HepG2 (cell line): ENCODE results near the gene ANTXRL. TPM values are rescaled to one million over a fixed set of nuclear protein-coding genes. Genes with fewer than 3 reads are reported as not detected.

Experiments
- ATAC-seq: fragments of 200-7000 bp; cut with Tn5 transposase; 3 replicates; pipeline ENCODE4 v1.9.1; 2020; ENCODE audit warnings: mild to moderate bottlenecking, moderate library complexity
- BruUV-seq: library from RNA; stranded (reverse); fragments of 400-500 nt; replicated peaks from 2 replicates; lab custom pipeline; 2021; lab: Mats Ljungman, UMichigan
- CTCF ChIA-PET: fragments of 300-600 bp; formaldehyde crosslinking; extraction: SDS; loops from one replicate; lab custom pipeline; 2021; ENCODE audit warnings: low total read pairs, inconsistent platforms, low intra/inter-chr PET ratio; lab: Yijun Ruan, JAX
- POLR2A ChIA-PET: fragments of 350-600 bp; sonication (Branson Sonifier 250); formaldehyde crosslinking; loops from one replicate; lab custom pipeline; 2020; ENCODE audit warnings: antibody characterized with exemption, inconsistent platforms; lab: Yijun Ruan, JAX
- DNase-seq: peaks from one replicate; pipeline ENCODE4 v3.0.0-alpha.2; 2015; ENCODE audit warnings: low spot score
- FAIRE-seq: peaks from 3 replicates; lab custom pipeline; 2011; peaks lifted over from hg19 to GRCh38; lab: Jason Lieb, UNC
- H2AFZ ChIP-seq: one replicate; pipeline ENCODE4 v1.6.1; 2011; ENCODE audit warnings: low read length, inconsistent platforms
- H3K27ac ChIP-seq: fragments of 300-600 bp; 3 replicates; pipeline ENCODE4 v1.8.0; 2011; ENCODE audit warnings: mixed run types, mild to moderate bottlenecking, mixed read lengths, low read length, inconsistent platforms; ENCODE audit not compliant: insufficient read depth; ENCODE audit errors: extremely low read length
- H3K27me3 ChIP-seq, 2 experiments: fragments of 200-600 bp in 1 of 2; 2 replicates in 1 of 2; 3 replicates in 1 of 2; pipeline versions ENCODE4 v1.6.0 to v1.8.0; 2011; ENCODE audit warnings: low read length in 2 of 2, mild to moderate bottlenecking in 2 of 2, moderate library complexity in 2 of 2, inconsistent platforms in 1 of 2; ENCODE audit not compliant: insufficient read depth in 2 of 2, control insufficient read depth in 1 of 2
- H3K36me3 ChIP-seq, 2 experiments: fragments of 200-600 bp in 1 of 2; replicated peaks in 1 of 2; 2 replicates in 1 of 2; 3 replicates in 1 of 2; pipeline versions ENCODE4 v1.5.1 to v1.8.0; 2011; ENCODE audit warnings: low read length in 2 of 2, inconsistent platforms in 1 of 2; ENCODE audit not compliant: insufficient read depth in 2 of 2, control insufficient read depth in 1 of 2
- H3K4me1 ChIP-seq: 2 replicates; pipeline ENCODE4 v1.5.1; 2012; ENCODE audit warnings: low read length, inconsistent platforms; ENCODE audit not compliant: insufficient read depth
- H3K4me2 ChIP-seq: 2 replicates; pipeline ENCODE4 v1.6.0; 2011; ENCODE audit warnings: low read depth, low read length, inconsistent platforms
- H3K4me3 ChIP-seq, 3 experiments: fragments of 200-600 bp in 1 of 3; sonication (generic), shearing (Covaris generic) in 1 of 3; replicated peaks in 1 of 3; 2 replicates each; pipeline ENCODE4 v1.5.1; 2011 to 2016; ENCODE audit warnings: low read length in 3 of 3, inconsistent platforms in 2 of 3, low read depth in 2 of 3, mild to moderate bottlenecking in 2 of 3, control low read depth in 1 of 3, mixed read lengths in 1 of 3; ENCODE audit not compliant: insufficient read depth in 1 of 3
- H3K79me2 ChIP-seq: one replicate; pipeline ENCODE4 v1.6.1; 2011; ENCODE audit warnings: low read length, inconsistent platforms; ENCODE audit not compliant: insufficient read depth
- H3K9ac ChIP-seq: 2 replicates; pipeline ENCODE4 v1.6.0; 2011; ENCODE audit warnings: mild to moderate bottlenecking, low read depth, low read length, inconsistent platforms; ENCODE audit not compliant: insufficient read depth
- H3K9me3 ChIP-seq: 2 replicates; pipeline ENCODE4 v1.5.1; 2012; ENCODE audit warnings: mild to moderate bottlenecking, low read length
- H4K20me1 ChIP-seq: 2 replicates; pipeline ENCODE4 v1.6.0; 2011; ENCODE audit warnings: inconsistent platforms, mild to moderate bottlenecking, low read length, moderate library complexity; ENCODE audit not compliant: insufficient read depth
- ATF7-NPFF ChIP-seq: sonication (generic); formaldehyde crosslinking; IDR thresholded peaks from 2 replicates; pipeline ENCODE4 v1.8.1; 2023; ENCODE audit warnings: mild to moderate bottlenecking, low read depth, missing genetic modification reagents, moderate library complexity
- CEBPB ChIP-seq: IDR thresholded peaks from 2 replicates; pipeline ENCODE4 v1.6.1; 2011; ENCODE audit warnings: low read depth, low read length, improper control_type of control experiment, borderline replicate concordance
- HDAC2 ChIP-seq: sonication (generic); formaldehyde crosslinking; IDR thresholded peaks from 2 replicates; pipeline ENCODE4 v1.4.0; 2020; ENCODE audit warnings: missing genetic modification reagents
- HNRNPK ChIP-seq: fragments of 200-400 bp; formaldehyde crosslinking; IDR thresholded peaks from 2 replicates; pipeline ENCODE4 v1.6.1; 2018; ENCODE audit warnings: low read length, low read depth, moderate library complexity, mild to moderate bottlenecking; ENCODE audit not compliant: poor library complexity, severe bottlenecking
- IRF1 ChIP-seq: sonication (generic); formaldehyde crosslinking; IDR thresholded peaks from 2 replicates; pipeline ENCODE4 v1.4.0; 2020; ENCODE audit warnings: low read depth, mild to moderate bottlenecking, missing genetic modification reagents
- MTF2 ChIP-seq: sonication (generic); formaldehyde crosslinking; IDR thresholded peaks from 2 replicates; pipeline ENCODE4 v1.5.0; 2020; ENCODE audit warnings: missing genetic modification reagents, borderline replicate concordance
- ONECUT2 ChIP-seq: sonication (generic); formaldehyde crosslinking; IDR thresholded peaks from 2 replicates; pipeline ENCODE4 v1.4.0; 2020; ENCODE audit warnings: missing genetic modification reagents
- RFX1 ChIP-seq: fragments of 450-650 bp; IDR thresholded peaks from 2 replicates; pipeline ENCODE4 v1.6.1; 2017
- YEATS4 ChIP-seq: sonication (generic); formaldehyde crosslinking; IDR thresholded peaks from 2 replicates; pipeline ENCODE4 v1.4.0; 2020; ENCODE audit warnings: missing genetic modification reagents, borderline replicate concordance
- ZFP41 ChIP-seq: sonication (generic); formaldehyde crosslinking; IDR thresholded peaks from 2 replicates; pipeline ENCODE4 v1.4.0; 2020; ENCODE audit warnings: mild to moderate bottlenecking, missing genetic modification reagents, borderline replicate concordance
- ZNF17 ChIP-seq: sonication (generic); formaldehyde crosslinking; IDR thresholded peaks from 2 replicates; pipeline ENCODE4 v1.5.0; 2020; ENCODE audit warnings: mild to moderate bottlenecking, missing genetic modification reagents
- ZNF761 ChIP-seq: sonication (generic); formaldehyde crosslinking; conservative IDR thresholded peaks from 2 replicates; pipeline ENCODE4 v1.4.0; 2020; ENCODE audit warnings: mild to moderate bottlenecking, missing genetic modification reagents
- ZNF766 ChIP-seq: sonication (generic); formaldehyde crosslinking; IDR thresholded peaks from 2 replicates; pipeline ENCODE4 v1.5.0; 2020; ENCODE audit warnings: missing genetic modification reagents, borderline replicate concordance
- ZSCAN31 ChIP-seq: sonication (generic); formaldehyde crosslinking; IDR thresholded peaks from 2 replicates; pipeline ENCODE4 v1.5.0; 2020; ENCODE audit warnings: low read depth, mild to moderate bottlenecking, missing genetic modification reagents
- WGBS: methylation state at CpG from one replicate; pipeline ENCODE4 v1.1.6; 2017; ENCODE audit warnings: low lambda C conversion rate; 5-methylcytosine and 5-hydroxymethylcytosine counted together
- in situ Hi-C: cut with HindIII; loops from 2 replicates; pipeline ENCODE4 v1.10.0; 2017; ENCODE audit warnings: low pct_unique_long_range_greater_than_20kb; ENCODE audit not compliant: extremely low pct_ligation_motif_present
- intact Hi-C: fragments of 100-400 bp; cut with micrococcal nuclease; formaldehyde crosslinking; loops from one replicate; pipeline ENCODE4 v1.10.0; 2022; ENCODE audit not compliant: unreplicated experiment
- polyA plus RNA-seq, 8 experiments: library from polyadenylated mRNA; depleted of rRNA in 3 of 8; stranded (reverse) in 7 of 8; unstranded in 1 of 8; fragments of >200 nt; fragmentation: Illumina TruSeq in 4 of 8; extraction: Trizol in 4 of 8; gene quantifications; 2 replicates each; pipeline versions ENCODE4 v1.2.1 to v1.2.3, GENCODE V29; 2011 to 2016; ENCODE audit warnings: low read depth in 4 of 8, missing spikeins in 1 of 8, mixed read lengths in 1 of 8; ENCODE audit not compliant: insufficient read depth in 1 of 8
- total RNA-seq, 5 experiments: library from RNA; depleted of rRNA; stranded (reverse); fragments of >200 nt; fragmentation: Illumina TruSeq; extraction: Trizol; gene quantifications; 2 replicates each; pipeline ENCODE4 v1.2.3, GENCODE V29; 2016; ENCODE audit warnings: low read depth in 1 of 5
- TF ChIP-seq, protein P1 (sequence below): sonication (generic); formaldehyde crosslinking; IDR thresholded peaks from 2 replicates; pipeline ENCODE4 v1.5.0; 2020; ENCODE audit warnings: missing genetic modification reagents

The ANTXRL gene
- total and polyA plus RNA-seq, 2 of the 13 experiments (the other 11 are each of a cell fraction or from before 2014, with no cell fraction given): not detected

DNA sequence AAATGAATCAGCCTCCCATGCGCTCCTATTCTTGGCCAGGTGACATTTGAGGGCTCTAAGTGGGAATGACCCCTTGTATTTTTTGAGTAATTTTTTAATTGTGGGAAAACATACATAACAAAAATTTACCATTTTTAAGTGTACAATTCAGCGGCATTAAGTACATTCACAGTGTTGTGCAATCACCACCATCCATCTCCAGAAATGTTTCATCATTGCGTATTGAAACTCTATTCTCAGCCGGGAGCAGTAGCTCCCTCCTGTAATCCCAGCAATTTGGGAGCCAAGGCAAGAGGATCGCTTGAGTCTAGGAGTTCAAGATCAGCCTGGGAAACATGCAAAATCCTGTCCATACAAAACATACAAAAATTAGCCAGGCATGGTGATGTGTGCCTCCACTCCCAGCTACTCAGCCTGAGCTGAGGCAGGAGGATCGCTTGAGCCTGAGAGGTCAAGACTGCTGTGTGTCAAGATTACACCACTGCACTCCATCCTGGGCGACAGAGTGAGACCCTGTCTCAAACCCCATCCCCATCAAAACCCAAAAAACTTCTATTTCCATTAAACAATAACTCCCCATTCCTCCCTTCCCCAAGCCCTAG, 2.5 kb downstream of the ANTXRL start:
- H2AFZ ChIP-seq: no peak overlapping the region
- intact Hi-C loops (no loop called here), in situ Hi-C loops (loop anchor here (10.0 kb wide), 1 partner anchor 185 kb away; no protein-coding TSS in a partner anchor)
- FAIRE-seq: no peak
- ATAC-seq: no peak
- 26% methylated on average over 7 of the region's 7 CpGs for WGBS
- H4K20me1 ChIP-seq: no peaks in the 10 kb centered on the region
- POLR2A ChIA-PET: no interaction called here
- no peak overlapping the region for H3K27ac ChIP-seq
- TF ChIP-seq CEBPB: peak; percentile 86
- TF ChIP-seq HNRNPK: no peak
- TF ChIP-seq ZNF766 (CRISPR knock-in tag): no peak
- no peaks in the 10 kb centered on the region for H3K9me3 ChIP-seq
- CTCF ChIA-PET: no interaction called here
- DNase-seq: no peak
- no peaks in the 10 kb centered on the region for H3K79me2 ChIP-seq
- no peak overlapping the region for H3K9ac ChIP-seq
- no peak overlapping the region for H3K4me3 ChIP-seq
- no TSS peak for BruUV-seq
- H3K36me3 ChIP-seq: no peaks in the 10 kb centered on the region
- no peaks in the 10 kb centered on the region for H3K4me1 ChIP-seq
- no peak overlapping the region for H3K4me2 ChIP-seq
- H3K27me3 ChIP-seq: peaks cover 2 to 52% of the 10 kb centered on the region in 2 experiments

- Histone ChIP-seq H3K4me3 (no peak overlapping the region), H3K79me2 (no peaks in the 10 kb centered on the region), H3K9me3 (no peaks in the 10 kb centered on the region), H4K20me1 (no peaks in the 10 kb centered on the region), H3K4me2 (no peak overlapping the region), H2AFZ (no peak overlapping the region), H3K27me3 (peaks cover 2 to 46% of the 10 kb centered on the region in 2 experiments), H3K36me3 (no peaks in the 10 kb centered on the region), H3K4me1 (no peaks in the 10 kb centered on the region), H3K9ac (no peak overlapping the region), H3K27ac (no peak overlapping the region)
- CTCF ChIA-PET: no interaction called here
- FAIRE-seq: no peak
- no peak for DNase-seq
- intact Hi-C loops (no loop called here), in situ Hi-C loops (no loop called here)
- WGBS: 20% methylated on average over 15 of the region's 15 CpGs
- POLR2A ChIA-PET: no interaction called here
- no TSS peak for BruUV-seq
- ATAC-seq: no peak
- TF ChIP-seq HDAC2 (no peak), ZFP41 (CRISPR knock-in tag) (no peak), RFX1 (no peak), YEATS4 (no peak), IRF1 (CRISPR knock-in tag) (no peak), ONECUT2 (no peak), ATF7-NPFF (CRISPR knock-in tag) (no peak), ZSCAN31 (CRISPR knock-in tag) (no peak), ZNF17 (CRISPR knock-in tag) (no peak), MTF2 (no peak), ZNF761 (CRISPR knock-in tag) (no peak)
- TF ChIP-seq, protein P1, sequence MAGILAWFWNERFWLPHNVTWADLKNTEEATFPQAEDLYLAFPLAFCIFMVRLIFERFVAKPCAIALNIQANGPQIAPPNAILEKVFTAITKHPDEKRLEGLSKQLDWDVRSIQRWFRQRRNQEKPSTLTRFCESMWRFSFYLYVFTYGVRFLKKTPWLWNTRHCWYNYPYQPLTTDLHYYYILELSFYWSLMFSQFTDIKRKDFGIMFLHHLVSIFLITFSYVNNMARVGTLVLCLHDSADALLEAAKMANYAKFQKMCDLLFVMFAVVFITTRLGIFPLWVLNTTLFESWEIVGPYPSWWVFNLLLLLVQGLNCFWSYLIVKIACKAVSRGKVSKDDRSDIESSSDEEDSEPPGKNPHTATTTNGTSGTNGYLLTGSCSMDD (CRISPR knock-in tag): no peak
Measured at GRCh38 chr10:46290101-46290886, 3.5 kb downstream of the ANTXRL start.
